Astrocyte (in vitro differentiated cells and primary cell): ENCODE results near the gene CHCHD3. TPM values are rescaled to one million over a fixed set of nuclear protein-coding genes. Genes with fewer than 3 reads are reported as not detected.

ENCODE experiments used
- DNase-seq: peaks from one replicate; pipeline ENCODE4 v3.0.0-alpha.2; 2010; ENCODE audit warnings: low read depth
- FAIRE-seq: peaks from 2 replicates; lab custom pipeline; 2011; peaks lifted over from hg19 to GRCh38; lab: Jason Lieb, UNC
- H2AFZ ChIP-seq: 2 replicates; pipeline ENCODE4 v1.6.0; 2012; ENCODE audit warnings: low read depth, low read length, inconsistent platforms
- H3K27ac ChIP-seq: 2 replicates; pipeline ENCODE4 v1.5.1; 2011; ENCODE audit warnings: low read depth, low read length, inconsistent platforms
- H3K27me3 ChIP-seq: 2 replicates; pipeline ENCODE4 v1.6.0; 2011; ENCODE audit warnings: low read length, inconsistent platforms; ENCODE audit not compliant: insufficient read depth
- H3K36me3 ChIP-seq: 2 replicates; pipeline ENCODE4 v1.5.1; 2011; ENCODE audit warnings: low read length, inconsistent platforms; ENCODE audit not compliant: insufficient read depth
- H3K4me1 ChIP-seq: 2 replicates; pipeline ENCODE4 v1.5.1; 2011; ENCODE audit warnings: low read length, inconsistent platforms; ENCODE audit not compliant: insufficient read depth
- H3K4me2 ChIP-seq: 2 replicates; pipeline ENCODE4 v1.6.0; 2012; ENCODE audit warnings: low read length, inconsistent platforms
- H3K4me3 ChIP-seq: 2 replicates; pipeline ENCODE4 v1.5.1; 2011; ENCODE audit warnings: low read depth, mild to moderate bottlenecking, low read length, inconsistent platforms; ENCODE audit not compliant: insufficient read depth
- H3K79me2 ChIP-seq: 2 replicates; pipeline ENCODE4 v1.6.0; 2012; ENCODE audit warnings: mild to moderate bottlenecking, low read length, inconsistent platforms; ENCODE audit not compliant: insufficient read depth
- H3K9ac ChIP-seq: 2 replicates; pipeline ENCODE4 v1.6.0; 2012; ENCODE audit warnings: mild to moderate bottlenecking, low read length, inconsistent platforms
- H3K9me3 ChIP-seq: 2 replicates; pipeline ENCODE4 v1.5.1; 2012; ENCODE audit warnings: low read depth, mild to moderate bottlenecking, low read length, inconsistent platforms; ENCODE audit not compliant: insufficient read depth
- H4K20me1 ChIP-seq: 2 replicates; pipeline ENCODE4 v1.6.0; 2012; ENCODE audit warnings: low read length, inconsistent platforms; ENCODE audit not compliant: insufficient read depth
- H3K27ac Mint-ChIP-seq: one replicate; pipeline ENCODE4 v1.8.0; 2021; ENCODE audit warnings: mild to moderate bottlenecking, mixed read lengths; ENCODE audit not compliant: unreplicated experiment
- H3K27me3 Mint-ChIP-seq: one replicate; pipeline ENCODE4 v1.8.0; 2021; ENCODE audit warnings: low read depth, mixed read lengths; ENCODE audit not compliant: unreplicated experiment
- H3K36me3 Mint-ChIP-seq: one replicate; pipeline ENCODE4 v1.8.0; 2021; ENCODE audit warnings: low read depth, mixed read lengths; ENCODE audit not compliant: unreplicated experiment
- H3K4me1 Mint-ChIP-seq: one replicate; pipeline ENCODE4 v1.8.0; 2021; ENCODE audit warnings: low read depth, mixed read lengths; ENCODE audit not compliant: unreplicated experiment
- H3K4me3 Mint-ChIP-seq: one replicate; pipeline ENCODE4 v1.8.0; 2021; ENCODE audit warnings: mild to moderate bottlenecking, moderate library complexity, mixed read lengths; ENCODE audit not compliant: unreplicated experiment
- H3K9me3 Mint-ChIP-seq: one replicate; pipeline ENCODE4 v1.8.0; 2021; ENCODE audit warnings: mild to moderate bottlenecking, mixed read lengths; ENCODE audit not compliant: unreplicated experiment
- EZH2 ChIP-seq: IDR thresholded peaks from 2 replicates; pipeline ENCODE4 v1.6.1; 2012; ENCODE audit warnings: mild to moderate bottlenecking, low read length, inconsistent platforms; ENCODE audit not compliant: insufficient read depth
- total RNA-seq: library from RNA; stranded (reverse); gene quantifications from 2 replicates; pipeline ENCODE4 v1.2.1, GENCODE V29; 2021
- TF ChIP-seq, protein P1 (sequence below): IDR thresholded peaks from 2 replicates; pipeline ENCODE4 v1.5.1; 2011; ENCODE audit warnings: low read depth, mild to moderate bottlenecking, inconsistent platforms, low read length, moderate library complexity; ENCODE audit not compliant: insufficient read depth

The CHCHD3 gene
- total RNA-seq, 1 donor from 2014 or later, result 63.1 TPM

DNA sequence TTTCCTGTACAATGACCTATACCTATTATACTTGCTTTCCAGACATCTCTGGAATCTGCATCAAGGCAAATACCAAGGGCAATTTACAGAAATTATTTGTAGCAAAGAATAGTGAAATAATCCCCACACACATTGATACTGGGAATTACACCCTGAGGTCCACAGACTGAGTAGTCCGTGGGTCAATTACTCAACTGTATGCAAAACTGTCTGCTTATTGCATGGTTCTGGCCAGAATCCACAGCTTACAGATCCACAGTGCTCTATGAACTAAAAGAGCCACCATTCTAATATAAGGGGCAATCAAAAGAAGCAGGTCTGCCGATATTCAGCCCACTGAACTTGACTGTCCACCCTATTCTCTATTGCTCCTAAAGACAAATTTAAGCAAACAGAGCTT lies 5.7 kb downstream of the CHCHD3 start:
- Histone ChIP-seq H3K4me1 (no peaks in the 10 kb centered on the region), H3K9ac (no peak overlapping the region), H3K27me3 (no peaks in the 10 kb centered on the region), H3K36me3 (no peaks in the 10 kb centered on the region), H2AFZ (no peak overlapping the region), H3K4me2 (no peak overlapping the region), H3K4me3 (no peak overlapping the region), H3K27ac (no peak overlapping the region), H3K79me2 (peaks cover 96% of the 10 kb centered on the region), H4K20me1 (peaks cover 72% of the 10 kb centered on the region), H3K9me3 (no peaks in the 10 kb centered on the region)
- TF ChIP-seq EZH2, result no peak
- TF ChIP-seq, protein P1, sequence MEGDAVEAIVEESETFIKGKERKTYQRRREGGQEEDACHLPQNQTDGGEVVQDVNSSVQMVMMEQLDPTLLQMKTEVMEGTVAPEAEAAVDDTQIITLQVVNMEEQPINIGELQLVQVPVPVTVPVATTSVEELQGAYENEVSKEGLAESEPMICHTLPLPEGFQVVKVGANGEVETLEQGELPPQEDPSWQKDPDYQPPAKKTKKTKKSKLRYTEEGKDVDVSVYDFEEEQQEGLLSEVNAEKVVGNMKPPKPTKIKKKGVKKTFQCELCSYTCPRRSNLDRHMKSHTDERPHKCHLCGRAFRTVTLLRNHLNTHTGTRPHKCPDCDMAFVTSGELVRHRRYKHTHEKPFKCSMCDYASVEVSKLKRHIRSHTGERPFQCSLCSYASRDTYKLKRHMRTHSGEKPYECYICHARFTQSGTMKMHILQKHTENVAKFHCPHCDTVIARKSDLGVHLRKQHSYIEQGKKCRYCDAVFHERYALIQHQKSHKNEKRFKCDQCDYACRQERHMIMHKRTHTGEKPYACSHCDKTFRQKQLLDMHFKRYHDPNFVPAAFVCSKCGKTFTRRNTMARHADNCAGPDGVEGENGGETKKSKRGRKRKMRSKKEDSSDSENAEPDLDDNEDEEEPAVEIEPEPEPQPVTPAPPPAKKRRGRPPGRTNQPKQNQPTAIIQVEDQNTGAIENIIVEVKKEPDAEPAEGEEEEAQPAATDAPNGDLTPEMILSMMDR, result no peak
- FAIRE-seq (no peak), DNase-seq (no peak)
- peaks cover 15% of the 10 kb centered on the region for H3K4me1 Mint-ChIP-seq
- H3K36me3 Mint-ChIP-seq, result peaks cover 4% of the 10 kb centered on the region
- no peak overlapping the region for H3K27ac Mint-ChIP-seq
- H3K4me3 Mint-ChIP-seq, result no peak overlapping the region
- H3K27me3 Mint-ChIP-seq, result no peaks in the 10 kb centered on the region
- H3K9me3 Mint-ChIP-seq, result no peaks in the 10 kb centered on the region

DNA sequence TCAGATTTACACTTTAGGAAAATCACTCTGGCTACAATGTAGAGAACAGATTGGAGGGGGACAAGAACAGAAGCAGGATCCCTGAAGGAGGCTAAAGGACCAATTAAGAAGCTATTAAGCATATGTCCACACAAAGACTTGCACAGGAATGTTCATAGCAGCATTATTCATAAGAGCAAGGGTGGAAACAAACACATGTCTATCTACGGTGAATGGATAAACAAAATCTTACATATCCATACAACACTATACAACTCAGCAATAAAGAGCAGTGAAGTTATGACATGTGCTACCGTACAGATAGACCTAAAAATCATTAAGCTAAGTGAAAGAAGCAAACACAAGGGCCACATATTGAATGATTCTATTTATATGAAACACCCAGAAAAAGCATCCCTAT lies 10.4 kb downstream of the CHCHD3 start:
- Mint-ChIP-seq H3K36me3 (peaks cover 12% of the 10 kb centered on the region), H3K27ac (no peak overlapping the region), H3K27me3 (no peaks in the 10 kb centered on the region), H3K4me3 (no peak overlapping the region), H3K4me1 (peaks cover 4% of the 10 kb centered on the region), H3K9me3 (no peaks in the 10 kb centered on the region)
- no peak for DNase-seq
- Histone ChIP-seq H3K4me1 (no peaks in the 10 kb centered on the region), H3K9ac (no peak overlapping the region), H3K4me2 (no peak overlapping the region), H4K20me1 (peaks cover 60% of the 10 kb centered on the region), H3K4me3 (no peak overlapping the region), H3K9me3 (no peaks in the 10 kb centered on the region), H2AFZ (no peak overlapping the region), H3K27me3 (no peaks in the 10 kb centered on the region), H3K36me3 (no peaks in the 10 kb centered on the region), H3K79me2 (peaks cover 65% of the 10 kb centered on the region), H3K27ac (no peak overlapping the region)
- FAIRE-seq, result no peak
- TF ChIP-seq, protein P1, result no peak
- TF ChIP-seq EZH2, result no peak

DNA sequence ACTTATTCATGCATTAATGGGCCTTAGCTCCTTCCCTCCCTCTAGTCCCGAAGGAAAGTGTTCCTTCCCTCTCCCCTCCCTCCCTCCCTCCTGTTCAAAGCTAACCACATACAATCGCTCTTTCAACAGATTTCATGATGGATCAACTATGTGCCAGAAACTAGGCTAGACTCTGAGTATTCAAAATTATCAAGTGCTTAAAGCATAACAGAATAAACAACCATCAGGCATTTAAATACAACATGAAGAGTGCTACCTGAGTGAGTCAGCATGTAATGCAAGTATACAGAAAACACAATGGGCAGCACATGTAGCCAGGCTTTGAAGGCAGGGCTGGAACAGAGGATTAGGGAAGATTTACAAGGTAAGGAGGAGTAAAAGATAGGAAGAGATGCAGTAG lies 11.3 kb downstream of the CHCHD3 start:
- no peak overlapping the region for H3K27ac Mint-ChIP-seq
- no peaks in the 10 kb centered on the region for H3K9me3 Mint-ChIP-seq

More for the DNA sequence above, 11.3 kb downstream of the CHCHD3 start:
- peaks cover 59% of the 10 kb centered on the region for H4K20me1 ChIP-seq
- no peak for DNase-seq
- H3K4me2 ChIP-seq, result no peak overlapping the region
- no peak overlapping the region for H3K4me3 Mint-ChIP-seq
- no peak for FAIRE-seq
- TF ChIP-seq EZH2, result no peak
- TF ChIP-seq, protein P1, result no peak
- no peaks in the 10 kb centered on the region for H3K36me3 ChIP-seq
- no peak overlapping the region for H2AFZ ChIP-seq
- no peaks in the 10 kb centered on the region for H3K4me1 ChIP-seq
- H3K9ac ChIP-seq, result no peak overlapping the region
- H3K27me3 Mint-ChIP-seq, result no peaks in the 10 kb centered on the region
- peaks cover 4% of the 10 kb centered on the region for H3K4me1 Mint-ChIP-seq
- peaks cover 65% of the 10 kb centered on the region for H3K79me2 ChIP-seq
- H3K36me3 Mint-ChIP-seq, result peaks cover 12% of the 10 kb centered on the region
- no peak overlapping the region for H3K27ac ChIP-seq
- no peaks in the 10 kb centered on the region for H3K9me3 ChIP-seq
- no peaks in the 10 kb centered on the region for H3K27me3 ChIP-seq
- no peak overlapping the region for H3K4me3 ChIP-seq
